Activated CD8-positive, alpha-beta T cell treated with anti-CD3 and anti-CD28 coated beads, Interleukin-2, amount 10 ng/mL, durations not matched to agents 7 days and 5 days (primary cell): ENCODE measurements around the gene ALPK1. TPM values are rescaled to one million over a fixed set of nuclear protein-coding genes. Genes with fewer than 3 reads are reported as not detected.

Experiments
- ATAC-seq: fragments of 150-1000 bp; cut with Tn5 transposase; one replicate; pipeline ENCODE4 v1.10.0; 2021; ENCODE audit warnings: moderate library complexity
- CTCF ChIA-PET: fragments of 350-600 bp; sonication (Branson Sonifier 250); formaldehyde crosslinking; loops from one replicate; lab custom pipeline; 2021; ENCODE audit warnings: antibody characterized with exemption; lab: Charles Lee
- POLR2A ChIA-PET: fragments of 350-600 bp; sonication (Branson Sonifier 250); formaldehyde crosslinking; loops from one replicate; lab custom pipeline; 2021; ENCODE audit warnings: antibody characterized with exemption; lab: Charles Lee
- DNase-seq: peaks from one replicate; pipeline ENCODE4 v3.0.0-alpha.2; 2020
- H3K27ac Mint-ChIP-seq: one replicate; pipeline ENCODE4 v1.8.0; 2021; ENCODE audit warnings: mild to moderate bottlenecking, mixed read lengths
- H3K27me3 Mint-ChIP-seq: one replicate; pipeline ENCODE4 v1.8.0; 2021; ENCODE audit warnings: low read depth, mixed read lengths
- H3K36me3 Mint-ChIP-seq: one replicate; pipeline ENCODE4 v1.8.0; 2021; ENCODE audit warnings: low read depth, mixed read lengths
- H3K4me1 Mint-ChIP-seq: one replicate; pipeline ENCODE4 v1.8.0; 2021; ENCODE audit warnings: low read depth, mixed read lengths
- H3K4me3 Mint-ChIP-seq: one replicate; pipeline ENCODE4 v1.8.0; 2021; ENCODE audit warnings: mild to moderate bottlenecking, mixed read lengths
- H3K9me3 Mint-ChIP-seq: one replicate; pipeline ENCODE4 v1.8.0; 2022; ENCODE audit warnings: mixed read lengths; ENCODE audit not compliant: insufficient read depth
- total RNA-seq, 2 experiments: library from RNA; stranded (reverse); gene quantifications; one replicate each; pipeline ENCODE4 v1.2.3, GENCODE V29; 2021

The ALPK1 gene
- total RNA-seq, 2 experiments from 2014 or later: 11.8 to 14.1 TPM

DNA sequence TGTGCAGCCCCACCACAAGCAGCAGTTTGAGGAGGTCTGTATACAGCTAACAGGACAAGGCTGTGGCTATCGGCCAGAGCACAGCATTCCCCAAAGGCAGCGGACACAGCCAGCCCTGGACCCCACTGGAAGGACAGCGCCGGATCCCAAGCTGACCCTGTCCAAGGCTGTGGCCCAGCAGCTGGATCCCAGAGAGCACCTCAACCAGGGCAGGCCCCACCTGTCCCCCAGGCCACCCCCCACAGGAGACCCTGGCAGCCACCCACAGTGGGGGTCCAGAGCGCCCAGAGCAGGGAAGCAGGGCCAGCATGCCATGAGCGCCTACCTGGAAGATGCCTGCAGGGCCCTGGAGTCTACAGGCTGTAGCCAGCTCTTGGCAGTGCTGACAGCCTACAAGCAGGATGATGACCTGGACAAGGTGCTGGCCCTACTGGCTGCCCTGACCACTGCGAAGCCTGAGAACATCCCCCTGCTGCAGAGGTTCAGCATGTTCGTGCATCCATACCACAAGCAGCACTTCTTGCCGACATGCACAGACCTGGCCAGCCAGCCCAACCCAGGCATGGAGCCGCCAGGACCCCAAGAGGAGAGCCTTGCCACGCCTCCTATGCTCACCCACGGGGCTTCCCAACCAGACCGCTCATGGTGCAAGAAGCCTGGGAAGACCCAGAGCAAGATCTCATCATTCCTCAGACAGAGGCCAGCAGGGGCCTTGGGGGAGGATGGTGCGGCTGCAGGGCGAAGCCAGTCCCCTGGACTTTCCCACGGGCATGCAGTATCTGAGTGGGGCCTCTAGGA is 62.0 kb downstream of the ALPK1 start:
- H3K9me3 Mint-ChIP-seq: peaks cover 10% of the 10 kb centered on the region
- peaks cover 13% of the 10 kb centered on the region for H3K36me3 Mint-ChIP-seq
- no peaks in the 10 kb centered on the region for H3K4me1 Mint-ChIP-seq
- ChIA-PET CTCF (no interaction called here), POLR2A (no interaction called here)
- ATAC-seq: no peak
- H3K4me3 Mint-ChIP-seq: no peak overlapping the region
- no peak for DNase-seq
- no peaks in the 10 kb centered on the region for H3K27me3 Mint-ChIP-seq
- no peak overlapping the region for H3K27ac Mint-ChIP-seq

DNA sequence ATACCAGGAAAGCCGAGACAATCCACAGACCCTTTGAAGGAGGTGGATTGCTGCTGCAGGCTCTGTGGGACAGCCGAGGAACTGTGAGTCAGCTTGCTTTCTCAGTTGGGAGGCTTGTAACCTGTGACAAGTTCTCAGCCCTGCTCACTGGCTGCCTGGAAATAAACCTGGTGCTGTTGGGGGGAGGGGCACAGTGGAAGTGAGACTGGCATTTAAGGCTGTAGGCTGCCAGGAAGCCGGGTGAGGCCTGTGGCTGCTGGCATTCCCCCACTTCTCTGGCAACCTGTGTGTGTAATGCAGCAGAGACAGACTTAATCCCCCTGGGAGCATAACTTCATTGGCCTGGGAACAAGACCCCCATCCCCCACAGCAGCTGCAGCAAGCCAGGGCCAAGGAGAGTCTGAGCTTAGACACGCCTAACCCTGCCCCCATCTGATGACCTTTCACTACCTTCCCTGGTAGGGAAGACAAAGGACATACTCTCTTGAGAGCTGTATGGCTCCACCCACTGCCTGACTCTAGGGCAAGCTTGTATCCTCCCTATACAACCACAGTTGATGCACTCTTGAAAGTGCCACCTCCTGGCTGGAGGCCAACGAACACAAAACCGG is 64.1 kb downstream of the ALPK1 start:
- no peak overlapping the region for H3K4me3 Mint-ChIP-seq
- H3K36me3 Mint-ChIP-seq: peaks cover 10% of the 10 kb centered on the region
- H3K4me1 Mint-ChIP-seq: no peaks in the 10 kb centered on the region
- POLR2A ChIA-PET: no interaction called here
- ATAC-seq: no peak
- no peak for DNase-seq
- no peak overlapping the region for H3K27ac Mint-ChIP-seq
- CTCF ChIA-PET: interaction anchor here (1.9 kb wide), 1 partner anchor 36 kb away, joined by 5 read pairs; no protein-coding TSS in a partner anchor
- H3K9me3 Mint-ChIP-seq: peaks cover 10% of the 10 kb centered on the region
- no peaks in the 10 kb centered on the region for H3K27me3 Mint-ChIP-seq

DNA sequence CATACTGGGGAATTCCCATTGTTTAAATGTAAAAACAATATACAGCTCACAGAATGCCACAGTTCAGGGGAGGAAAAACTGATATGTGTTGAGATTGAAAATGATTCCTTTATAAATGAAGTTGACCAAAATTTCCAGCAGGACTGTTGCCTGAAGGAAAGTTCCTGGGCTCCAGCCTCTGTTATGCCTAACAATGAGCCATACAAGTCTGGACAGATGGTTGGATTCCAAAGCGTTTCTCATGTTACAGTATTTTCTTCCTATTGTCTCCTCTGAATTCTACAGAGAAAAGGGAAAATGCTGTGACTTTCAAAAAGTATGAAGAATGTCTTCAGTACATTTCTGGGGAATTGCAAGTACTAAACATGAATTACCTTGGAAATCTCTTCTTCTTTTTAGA is 73.3 kb downstream of the ALPK1 start:
- no peaks in the 10 kb centered on the region for H3K4me1 Mint-ChIP-seq
- DNase-seq (no peak), ATAC-seq (no peak)
- CTCF ChIA-PET: interaction anchor here (1.0 kb wide), 1 partner anchor 44 kb away, joined by 3 read pairs; no protein-coding TSS in a partner anchor
- H3K27ac Mint-ChIP-seq: no peak overlapping the region
- H3K9me3 Mint-ChIP-seq: no peaks in the 10 kb centered on the region
- POLR2A ChIA-PET: no interaction called here
- H3K36me3 Mint-ChIP-seq: no peaks in the 10 kb centered on the region
- H3K27me3 Mint-ChIP-seq: no peaks in the 10 kb centered on the region
- H3K4me3 Mint-ChIP-seq: no peak overlapping the region

DNA sequence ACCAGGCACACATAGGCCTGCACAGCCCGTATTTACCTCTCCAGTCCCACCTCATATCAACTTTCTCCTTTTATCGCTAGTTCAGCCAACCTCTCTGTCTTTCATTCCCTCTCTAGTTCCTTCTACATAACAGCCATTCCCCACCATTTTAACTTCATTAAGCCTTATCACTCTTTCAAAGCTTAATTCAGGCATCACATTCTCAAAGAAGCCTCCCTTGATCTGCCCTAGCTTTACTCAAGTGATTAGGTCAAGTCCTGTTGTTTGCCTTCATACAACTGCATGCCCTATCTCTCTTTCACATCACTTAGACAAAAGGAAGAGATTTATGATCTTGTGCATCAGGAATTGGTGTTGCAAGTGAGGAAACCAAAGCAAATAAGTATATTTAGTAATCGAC is 74.2 kb downstream of the ALPK1 start:
- CTCF ChIA-PET: no interaction called here
- ATAC-seq: no peak
- H3K36me3 Mint-ChIP-seq: no peaks in the 10 kb centered on the region
- POLR2A ChIA-PET: no interaction called here
- no peak for DNase-seq
- no peaks in the 10 kb centered on the region for H3K4me1 Mint-ChIP-seq
- no peaks in the 10 kb centered on the region for H3K27me3 Mint-ChIP-seq
- no peaks in the 10 kb centered on the region for H3K9me3 Mint-ChIP-seq
- no peak overlapping the region for H3K4me3 Mint-ChIP-seq
- no peak overlapping the region for H3K27ac Mint-ChIP-seq

DNA sequence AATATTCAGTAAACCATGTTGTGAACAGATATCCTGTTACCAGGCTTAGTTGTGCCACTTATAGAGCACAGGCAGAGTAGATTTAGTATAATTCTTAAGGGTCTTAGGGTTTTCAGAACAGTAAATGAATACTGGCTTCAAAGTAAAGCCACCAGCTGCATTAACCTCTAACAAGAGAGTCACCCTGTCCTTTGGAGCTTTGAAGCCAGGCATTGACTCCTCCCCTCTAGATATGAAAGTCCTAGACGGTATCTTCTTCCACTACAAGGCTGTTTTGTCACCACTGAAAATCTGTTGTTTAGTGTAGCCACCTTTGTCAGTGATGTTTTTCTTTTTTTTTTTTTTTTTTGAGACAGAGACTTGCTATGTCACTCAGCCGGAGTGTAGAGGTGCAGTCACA is 77.7 kb downstream of the ALPK1 start:
- Mint-ChIP-seq H3K36me3 (peaks cover 2% of the 10 kb centered on the region), H3K4me3 (no peak overlapping the region), H3K9me3 (no peaks in the 10 kb centered on the region), H3K27me3 (no peaks in the 10 kb centered on the region), H3K27ac (no peak overlapping the region), H3K4me1 (no peaks in the 10 kb centered on the region)
- DNase-seq: no peak
- no peak for ATAC-seq
- CTCF ChIA-PET: no interaction called here
- POLR2A ChIA-PET: no interaction called here

DNA sequence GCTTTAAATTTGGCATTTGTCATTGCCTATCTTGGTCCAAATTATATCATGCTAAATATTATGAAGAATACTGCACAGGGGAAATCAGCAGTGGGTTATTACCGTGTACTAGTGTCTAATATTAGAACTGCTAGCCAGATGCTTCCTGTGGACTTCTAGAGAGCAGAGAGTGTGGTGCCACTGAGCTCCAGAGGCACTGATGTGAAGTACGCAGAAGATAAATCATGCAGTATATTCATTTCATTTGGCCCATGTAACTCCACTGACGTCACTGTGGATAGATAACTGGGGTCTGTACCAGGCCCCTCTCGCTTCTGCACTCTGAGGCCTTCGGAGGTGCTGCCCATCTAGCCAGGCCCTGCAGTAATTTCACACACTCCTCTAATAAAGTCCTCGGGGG is 80.0 kb downstream of the ALPK1 start:
- H3K4me1 Mint-ChIP-seq: no peaks in the 10 kb centered on the region
- POLR2A ChIA-PET: no interaction called here
- no peaks in the 10 kb centered on the region for H3K27me3 Mint-ChIP-seq
- H3K36me3 Mint-ChIP-seq: peaks cover 2% of the 10 kb centered on the region
- no peak overlapping the region for H3K27ac Mint-ChIP-seq
- ATAC-seq: no peak
- CTCF ChIA-PET: no interaction called here
- DNase-seq: no peak
- no peaks in the 10 kb centered on the region for H3K9me3 Mint-ChIP-seq
- no peak overlapping the region for H3K4me3 Mint-ChIP-seq

DNA sequence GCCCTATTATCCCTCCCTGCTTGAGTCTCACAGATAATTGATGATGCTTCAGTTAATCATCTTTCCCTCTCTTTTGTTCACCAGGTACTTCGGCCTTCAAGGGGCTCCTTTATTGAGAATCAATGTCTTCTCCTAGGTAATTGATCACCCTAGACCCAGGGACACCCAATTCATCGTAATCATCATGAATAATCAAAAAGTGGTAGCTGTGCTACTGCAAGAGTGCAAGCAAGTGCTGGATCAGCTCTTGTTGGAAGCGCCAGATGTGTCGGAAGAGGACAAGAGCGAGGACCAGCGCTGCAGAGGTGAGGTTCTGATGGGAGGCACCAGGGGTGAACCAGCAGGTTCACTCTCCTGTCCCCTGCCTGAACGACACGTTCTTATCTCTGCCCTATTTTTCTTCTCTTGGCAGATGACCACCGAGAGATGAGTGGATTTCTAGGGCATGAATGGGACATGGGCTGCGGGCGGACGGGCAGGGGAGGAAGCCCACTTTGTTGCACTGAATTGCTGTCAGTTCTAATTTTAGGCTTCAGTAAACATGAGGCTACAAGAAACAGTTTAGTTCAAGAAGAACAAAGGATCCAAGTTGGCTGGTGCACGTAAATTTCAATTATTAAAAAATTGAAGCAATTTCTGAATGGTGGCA is 80.5 kb downstream of the ALPK1 start:
- Mint-ChIP-seq H3K4me3 (no peak overlapping the region), H3K4me1 (no peaks in the 10 kb centered on the region), H3K27ac (no peak overlapping the region), H3K27me3 (no peaks in the 10 kb centered on the region), H3K36me3 (peaks cover 2% of the 10 kb centered on the region), H3K9me3 (no peaks in the 10 kb centered on the region)
- ChIA-PET POLR2A (no interaction called here), CTCF (no interaction called here)
- ATAC-seq (no peak), DNase-seq (no peak)

DNA sequence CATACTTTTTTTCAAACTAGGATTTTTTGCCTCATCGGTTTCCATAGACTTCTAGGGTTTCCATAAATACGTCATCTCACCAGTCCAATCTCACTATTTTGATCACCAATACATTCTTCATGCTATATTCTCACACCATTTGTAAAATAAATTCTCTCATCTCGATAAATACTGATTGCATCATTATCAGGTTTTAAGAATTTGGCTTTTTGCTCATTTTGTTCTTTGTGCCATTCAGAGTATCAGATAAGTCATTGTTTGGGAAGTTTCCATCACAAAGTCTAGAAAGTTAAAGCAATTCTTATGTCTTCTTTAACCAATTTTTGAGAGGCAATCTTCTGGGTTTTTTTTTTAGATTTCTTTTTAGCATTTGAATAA is 81.1 kb downstream of the ALPK1 start:
- DNase-seq (no peak), ATAC-seq (no peak)
- ChIA-PET CTCF (no interaction called here), POLR2A (no interaction called here)
- Mint-ChIP-seq H3K27me3 (no peaks in the 10 kb centered on the region), H3K36me3 (peaks cover 2% of the 10 kb centered on the region), H3K9me3 (no peaks in the 10 kb centered on the region), H3K4me1 (no peaks in the 10 kb centered on the region), H3K27ac (no peak overlapping the region), H3K4me3 (no peak overlapping the region)

DNA sequence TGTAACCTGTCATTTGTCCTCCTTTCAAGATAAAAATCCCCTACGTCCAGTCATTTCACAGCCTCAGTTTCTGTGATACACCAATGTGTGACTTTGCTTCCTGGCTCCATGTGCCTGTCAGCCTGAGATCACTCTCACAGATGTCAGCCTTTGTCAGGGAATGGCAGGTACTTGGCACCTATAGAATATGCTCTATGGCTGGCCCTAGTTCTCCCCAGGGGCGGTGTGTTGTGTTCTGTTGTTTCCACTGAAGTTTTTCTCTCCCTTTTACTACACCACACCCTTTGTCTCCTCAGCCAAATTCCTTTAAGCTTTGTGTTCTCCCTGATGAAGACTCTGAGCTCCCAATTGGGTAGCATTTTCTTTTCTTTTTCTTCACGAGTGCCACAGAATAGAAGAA is 81.7 kb downstream of the ALPK1 start:
- DNase-seq: no peak
- Mint-ChIP-seq H3K4me3 (no peak overlapping the region), H3K27ac (no peak overlapping the region), H3K27me3 (no peaks in the 10 kb centered on the region), H3K36me3 (peaks cover 4% of the 10 kb centered on the region), H3K4me1 (no peaks in the 10 kb centered on the region), H3K9me3 (no peaks in the 10 kb centered on the region)
- POLR2A ChIA-PET: no interaction called here
- no peak for ATAC-seq
- CTCF ChIA-PET: no interaction called here

DNA sequence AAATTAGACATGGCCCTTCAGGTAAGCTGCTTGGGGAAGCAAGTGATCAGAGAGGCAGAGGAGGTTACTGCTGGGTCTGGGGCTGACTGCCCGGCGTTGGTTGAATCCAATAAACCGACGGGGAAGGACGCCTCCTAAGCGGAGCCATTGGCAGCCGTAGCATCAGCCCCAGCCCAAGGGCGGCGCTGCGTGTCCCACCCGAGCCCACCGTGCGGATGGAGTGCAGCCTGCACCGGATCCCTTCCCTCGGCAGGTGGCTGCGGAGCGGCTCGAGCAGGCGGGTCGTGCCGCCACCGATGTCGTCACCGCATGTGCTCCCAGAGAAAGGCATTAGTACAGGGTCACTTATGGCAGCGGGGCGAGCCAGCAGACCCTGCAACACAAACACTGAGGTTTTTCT is 82.1 kb downstream of the ALPK1 start:
- H3K27ac Mint-ChIP-seq: no peak overlapping the region
- POLR2A ChIA-PET: no interaction called here
- H3K36me3 Mint-ChIP-seq: peaks cover 4% of the 10 kb centered on the region
- H3K9me3 Mint-ChIP-seq: no peaks in the 10 kb centered on the region
- no peak overlapping the region for H3K4me3 Mint-ChIP-seq
- no peaks in the 10 kb centered on the region for H3K4me1 Mint-ChIP-seq
- no peaks in the 10 kb centered on the region for H3K27me3 Mint-ChIP-seq
- no peak for ATAC-seq
- no peak for DNase-seq
- CTCF ChIA-PET: no interaction called here

DNA sequence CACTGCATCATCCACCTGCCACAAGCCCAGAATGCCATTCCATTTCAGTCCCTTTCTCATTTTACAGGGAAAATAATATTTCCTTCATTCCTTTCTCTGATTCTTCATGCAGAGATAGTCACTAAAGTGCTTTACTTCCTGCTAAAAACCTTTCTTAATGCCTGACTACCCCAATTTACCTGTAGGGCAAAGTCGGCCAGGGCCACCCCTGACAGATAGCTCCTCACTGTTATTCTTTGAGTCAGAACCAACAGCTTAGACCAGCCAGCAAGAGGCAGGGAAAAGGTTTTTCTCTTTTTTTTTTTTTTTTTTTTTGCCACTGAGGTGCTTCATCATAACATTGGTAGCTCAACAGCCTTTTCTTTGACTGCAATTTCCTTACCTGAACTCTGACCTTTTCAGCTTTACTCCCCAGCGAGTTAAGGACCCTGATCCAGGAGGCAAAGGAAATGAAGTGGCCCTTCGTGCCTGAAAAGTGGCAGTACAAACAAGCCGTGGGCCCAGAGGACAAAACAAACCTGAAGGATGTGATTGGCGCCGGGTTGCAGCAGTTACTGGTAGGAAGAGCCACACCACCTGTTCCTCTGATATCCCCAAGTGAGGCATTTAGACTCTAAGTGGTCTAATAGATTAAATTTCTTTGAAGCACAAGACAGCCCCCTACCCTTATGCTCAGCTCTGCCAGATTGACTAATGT is 85.0 kb downstream of the ALPK1 start:
- Mint-ChIP-seq H3K9me3 (no peaks in the 10 kb centered on the region), H3K4me1 (no peaks in the 10 kb centered on the region), H3K4me3 (no peak overlapping the region), H3K36me3 (peaks cover 4% of the 10 kb centered on the region), H3K27me3 (no peaks in the 10 kb centered on the region), H3K27ac (no peak overlapping the region)
- ChIA-PET CTCF (no interaction called here), POLR2A (no interaction called here)
- ATAC-seq: no peak
- no peak for DNase-seq

DNA sequence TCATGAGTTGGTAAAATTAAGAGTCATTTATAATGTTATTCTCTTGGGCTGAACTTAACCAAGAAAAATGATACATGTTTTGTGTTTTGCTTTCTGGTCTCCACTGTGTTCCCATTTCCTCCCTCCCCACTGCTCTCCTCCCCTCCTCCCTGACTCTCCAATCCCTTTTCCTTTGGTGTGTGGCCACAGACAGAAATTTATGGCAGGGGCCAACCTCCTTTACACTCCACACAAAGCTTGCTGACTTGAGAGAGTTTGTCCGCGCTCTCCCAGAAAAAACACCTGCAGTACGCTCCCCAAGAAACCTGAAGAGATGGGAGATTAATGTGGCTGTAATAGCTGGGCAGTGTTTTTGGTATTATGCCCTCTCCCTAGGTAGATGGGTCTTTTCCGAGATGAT is 88.9 kb downstream of the ALPK1 start:
- DNase-seq: no peak
- Mint-ChIP-seq H3K4me3 (no peak overlapping the region), H3K36me3 (peaks cover 2% of the 10 kb centered on the region), H3K9me3 (no peaks in the 10 kb centered on the region), H3K27me3 (no peaks in the 10 kb centered on the region), H3K27ac (no peak overlapping the region), H3K4me1 (no peaks in the 10 kb centered on the region)
- ChIA-PET POLR2A (no interaction called here), CTCF (interaction anchor here (0.8 kb wide), 1 partner anchor 10 kb away, joined by 3 read pairs; no protein-coding TSS in a partner anchor)
- ATAC-seq: no peak
